ENCODE results near the gene ACTMAP.

ACTMAP gene

DNA sequence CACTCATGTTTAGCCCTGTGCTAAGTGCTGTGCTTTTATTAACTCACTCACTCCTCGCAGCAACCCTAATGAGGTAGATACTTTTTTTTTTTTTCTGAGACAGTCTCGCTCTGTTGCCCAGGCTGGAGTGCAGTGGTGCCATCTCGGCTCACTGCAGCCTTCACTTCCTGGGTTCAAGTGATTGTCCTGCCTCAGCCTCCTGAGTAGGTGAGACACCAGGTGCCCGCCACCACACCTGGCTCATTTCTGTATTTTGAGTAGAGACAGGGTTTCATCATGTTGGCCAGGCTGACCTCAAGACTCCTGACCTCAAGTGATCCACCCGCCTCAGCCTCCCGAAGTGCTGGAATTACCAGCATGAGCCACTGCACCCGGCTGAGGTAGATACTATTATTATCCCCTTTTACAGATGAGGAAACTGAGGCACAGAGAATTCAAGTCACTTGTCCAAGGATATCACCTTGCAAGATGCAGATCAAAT, 30.8 kb downstream of the ACTMAP start (continued):
- TF ChIP-seq, protein P1, sequence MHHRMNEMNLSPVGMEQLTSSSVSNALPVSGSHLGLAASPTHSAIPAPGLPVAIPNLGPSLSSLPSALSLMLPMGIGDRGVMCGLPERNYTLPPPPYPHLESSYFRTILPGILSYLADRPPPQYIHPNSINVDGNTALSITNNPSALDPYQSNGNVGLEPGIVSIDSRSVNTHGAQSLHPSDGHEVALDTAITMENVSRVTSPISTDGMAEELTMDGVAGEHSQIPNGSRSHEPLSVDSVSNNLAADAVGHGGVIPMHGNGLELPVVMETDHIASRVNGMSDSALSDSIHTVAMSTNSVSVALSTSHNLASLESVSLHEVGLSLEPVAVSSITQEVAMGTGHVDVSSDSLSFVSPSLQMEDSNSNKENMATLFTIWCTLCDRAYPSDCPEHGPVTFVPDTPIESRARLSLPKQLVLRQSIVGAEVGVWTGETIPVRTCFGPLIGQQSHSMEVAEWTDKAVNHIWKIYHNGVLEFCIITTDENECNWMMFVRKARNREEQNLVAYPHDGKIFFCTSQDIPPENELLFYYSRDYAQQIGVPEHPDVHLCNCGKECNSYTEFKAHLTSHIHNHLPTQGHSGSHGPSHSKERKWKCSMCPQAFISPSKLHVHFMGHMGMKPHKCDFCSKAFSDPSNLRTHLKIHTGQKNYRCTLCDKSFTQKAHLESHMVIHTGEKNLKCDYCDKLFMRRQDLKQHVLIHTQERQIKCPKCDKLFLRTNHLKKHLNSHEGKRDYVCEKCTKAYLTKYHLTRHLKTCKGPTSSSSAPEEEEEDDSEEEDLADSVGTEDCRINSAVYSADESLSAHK (tag by site-specific recombination; IDR thresholded peaks at IDR 0.05), result no peak

DNA sequence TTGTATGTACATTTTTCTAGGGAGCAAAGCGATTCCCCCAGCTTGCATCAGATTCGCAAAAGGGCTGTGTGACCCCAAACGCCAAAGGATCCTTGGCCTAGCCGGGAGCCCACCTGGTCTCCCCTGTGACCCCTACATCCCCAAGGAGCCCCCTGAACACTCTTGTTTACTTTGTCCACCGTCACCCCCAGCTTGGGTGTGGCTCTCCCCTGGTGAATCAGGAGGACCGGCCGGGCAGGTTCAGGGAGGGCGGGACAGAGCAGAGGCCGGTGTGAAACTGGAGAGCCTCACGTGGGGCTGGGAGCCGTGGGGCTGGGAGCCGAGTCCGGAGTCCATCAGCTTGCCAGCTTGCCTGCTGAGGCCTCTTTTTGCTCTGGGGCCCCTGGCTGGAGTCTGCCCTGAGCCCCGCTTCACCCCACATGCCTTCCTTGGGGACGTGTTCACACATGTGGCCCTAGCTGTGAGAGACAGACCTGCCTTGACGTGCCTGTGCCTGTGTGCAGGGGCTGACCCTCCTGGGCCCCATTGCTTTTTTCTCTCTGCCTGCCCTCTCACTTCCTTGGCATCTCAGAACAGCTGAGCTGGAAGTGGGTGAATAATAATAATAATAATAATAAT, 31.4 kb downstream of the ACTMAP start:
- ChIA-PET CTCF (interaction anchor here (0.7 to 1.3 kb wide), 2 partner anchors 85 to 86 kb away, joined by 3 to 9 read pairs; no protein-coding TSS in a partner anchor), POLR2A (interaction anchor here (0.6 to 1.5 kb wide), 8 partner anchors 23 to 1199 kb away, joined by 3 to 17 read pairs (median 5); partner anchors contain the start of genes ACTMAP, RAB4B and SNRPA)
- Histone ChIP-seq H3K36me3 (ENCODE audit: control insufficient read depth in 2 of 2, insufficient read depth in 1 of 2, low read length in 2 of 2) (peaks cover 21 to 44% of the 10 kb centered on the region in 2 experiments), H3K4me1 (ENCODE audit: control insufficient read depth, insufficient read depth, low read length) (peaks cover 47% of the 10 kb centered on the region), H3K27ac (ENCODE audit: extremely low read depth, low read depth, low read length) (peak overlapping the region; percentile 86), H3K9me3 (ENCODE audit: control insufficient read depth, insufficient read depth, low read depth, low read length) (no peaks in the 10 kb centered on the region; the same call in 1 of the 2 replicates), H3K4me3 (ENCODE audit: low read depth, low read length) (peak overlapping the region; percentile 60)
- TF ChIP-seq, protein P2, sequence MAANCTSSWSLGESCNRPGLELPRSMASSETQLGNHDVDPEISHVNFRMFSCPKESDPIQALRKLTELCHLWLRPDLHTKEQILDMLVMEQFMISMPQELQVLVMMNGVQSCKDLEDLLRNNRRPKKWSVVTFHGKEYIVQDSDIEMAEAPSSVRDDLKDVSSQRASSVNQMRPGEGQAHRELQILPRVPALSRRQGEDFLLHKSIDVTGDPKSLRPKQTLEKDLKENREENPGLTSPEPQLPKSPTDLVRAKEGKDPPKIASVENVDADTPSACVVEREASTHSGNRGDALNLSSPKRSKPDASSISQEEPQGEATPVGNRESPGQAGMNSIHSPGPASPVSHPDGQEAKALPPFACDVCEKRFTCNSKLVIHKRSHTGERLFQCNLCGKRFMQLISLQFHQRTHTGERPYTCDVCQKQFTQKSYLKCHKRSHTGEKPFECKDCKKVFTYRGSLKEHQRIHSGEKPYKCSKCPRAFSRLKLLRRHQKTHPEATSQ (tag by site-specific recombination; IDR thresholded peaks at IDR 0.05), result no peak
- TF ChIP-seq, protein P3, sequence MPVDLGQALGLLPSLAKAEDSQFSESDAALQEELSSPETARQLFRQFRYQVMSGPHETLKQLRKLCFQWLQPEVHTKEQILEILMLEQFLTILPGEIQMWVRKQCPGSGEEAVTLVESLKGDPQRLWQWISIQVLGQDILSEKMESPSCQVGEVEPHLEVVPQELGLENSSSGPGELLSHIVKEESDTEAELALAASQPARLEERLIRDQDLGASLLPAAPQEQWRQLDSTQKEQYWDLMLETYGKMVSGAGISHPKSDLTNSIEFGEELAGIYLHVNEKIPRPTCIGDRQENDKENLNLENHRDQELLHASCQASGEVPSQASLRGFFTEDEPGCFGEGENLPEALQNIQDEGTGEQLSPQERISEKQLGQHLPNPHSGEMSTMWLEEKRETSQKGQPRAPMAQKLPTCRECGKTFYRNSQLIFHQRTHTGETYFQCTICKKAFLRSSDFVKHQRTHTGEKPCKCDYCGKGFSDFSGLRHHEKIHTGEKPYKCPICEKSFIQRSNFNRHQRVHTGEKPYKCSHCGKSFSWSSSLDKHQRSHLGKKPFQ (tag by site-specific recombination; IDR thresholded peaks at IDR 0.05), result peak; percentile 72; the same call in 1 of the 2 replicates
- TF ChIP-seq ZNF660 (tag by site-specific recombination; IDR thresholded peaks at IDR 0.05), result peak; percentile 56; the same call in 1 of the 2 replicates
- peak; percentile 73 for TF ChIP-seq KLF1 (tag by site-specific recombination; IDR thresholded peaks at IDR 0.05)
- TF ChIP-seq, protein P4, sequence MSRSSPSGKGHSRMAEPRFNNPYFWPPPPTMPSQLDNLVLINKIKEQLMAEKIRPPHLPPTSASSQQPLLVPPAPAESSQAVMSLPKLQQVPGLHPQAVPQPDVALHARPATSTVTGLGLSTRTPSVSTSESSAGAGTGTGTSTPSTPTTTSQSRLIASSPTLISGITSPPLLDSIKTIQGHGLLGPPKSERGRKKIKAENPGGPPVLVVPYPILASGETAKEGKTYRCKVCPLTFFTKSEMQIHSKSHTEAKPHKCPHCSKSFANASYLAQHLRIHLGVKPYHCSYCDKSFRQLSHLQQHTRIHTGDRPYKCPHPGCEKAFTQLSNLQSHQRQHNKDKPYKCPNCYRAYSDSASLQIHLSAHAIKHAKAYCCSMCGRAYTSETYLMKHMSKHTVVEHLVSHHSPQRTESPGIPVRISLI (tag by site-specific recombination; IDR thresholded peaks at IDR 0.05), result peak; percentile 43; the same call in 1 of the 2 replicates
- peak; percentile 47; the same call in 1 of the 2 replicates for TF ChIP-seq KLF16 (tag by site-specific recombination; IDR thresholded peaks at IDR 0.05)
- peak; percentile 34; the same call in 1 of the 2 replicates for TF ChIP-seq BCL11A (tag by site-specific recombination; IDR thresholded peaks at IDR 0.05; ENCODE audit: low read depth)
- TF ChIP-seq, protein P5, sequence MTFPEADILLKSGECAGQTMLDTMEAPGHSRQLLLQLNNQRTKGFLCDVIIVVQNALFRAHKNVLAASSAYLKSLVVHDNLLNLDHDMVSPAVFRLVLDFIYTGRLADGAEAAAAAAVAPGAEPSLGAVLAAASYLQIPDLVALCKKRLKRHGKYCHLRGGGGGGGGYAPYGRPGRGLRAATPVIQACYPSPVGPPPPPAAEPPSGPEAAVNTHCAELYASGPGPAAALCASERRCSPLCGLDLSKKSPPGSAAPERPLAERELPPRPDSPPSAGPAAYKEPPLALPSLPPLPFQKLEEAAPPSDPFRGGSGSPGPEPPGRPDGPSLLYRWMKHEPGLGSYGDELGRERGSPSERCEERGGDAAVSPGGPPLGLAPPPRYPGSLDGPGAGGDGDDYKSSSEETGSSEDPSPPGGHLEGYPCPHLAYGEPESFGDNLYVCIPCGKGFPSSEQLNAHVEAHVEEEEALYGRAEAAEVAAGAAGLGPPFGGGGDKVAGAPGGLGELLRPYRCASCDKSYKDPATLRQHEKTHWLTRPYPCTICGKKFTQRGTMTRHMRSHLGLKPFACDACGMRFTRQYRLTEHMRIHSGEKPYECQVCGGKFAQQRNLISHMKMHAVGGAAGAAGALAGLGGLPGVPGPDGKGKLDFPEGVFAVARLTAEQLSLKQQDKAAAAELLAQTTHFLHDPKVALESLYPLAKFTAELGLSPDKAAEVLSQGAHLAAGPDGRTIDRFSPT (tag by site-specific recombination; IDR thresholded peaks at IDR 0.05), result 0 out of 2 replicates have a peak, but pooled peaks have one; percentile 28
- peak; percentile 85 for TF ChIP-seq ZSCAN30 (tag by site-specific recombination; IDR thresholded peaks at IDR 0.05)
- TF ChIP-seq ZFP69B (tag by site-specific recombination; IDR thresholded peaks at IDR 0.05), result peak; percentile 61; the same call in 1 of the 2 replicates
- TF ChIP-seq, protein P6, sequence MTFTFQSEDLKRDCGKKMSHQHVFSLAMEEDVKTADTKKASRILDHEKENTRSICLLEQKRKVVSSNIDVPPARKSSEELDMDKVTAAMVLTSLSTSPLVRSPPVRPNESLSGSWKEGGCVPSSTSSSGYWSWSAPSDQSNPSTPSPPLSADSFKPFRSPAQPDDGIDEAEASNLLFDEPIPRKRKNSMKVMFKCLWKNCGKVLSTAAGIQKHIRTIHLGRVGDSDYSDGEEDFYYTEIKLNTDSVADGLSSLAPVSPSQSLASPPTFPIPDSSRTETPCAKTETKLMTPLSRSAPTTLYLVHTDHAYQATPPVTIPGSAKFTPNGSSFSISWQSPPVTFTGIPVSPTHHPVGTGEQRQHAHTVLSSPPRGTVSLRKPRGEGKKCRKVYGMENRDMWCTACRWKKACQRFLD (tag by site-specific recombination; IDR thresholded peaks at IDR 0.05), result no peak
- peak; percentile 22; the same call in 1 of the 2 replicates for TF ChIP-seq PRDM1 (tag by site-specific recombination; IDR thresholded peaks at IDR 0.05)
- no peak for TF ChIP-seq ZFHX2 (tag by site-specific recombination; conservative IDR thresholded peaks at IDR 0.05)
- TF ChIP-seq, protein P1 (tag by site-specific recombination; IDR thresholded peaks at IDR 0.05), result 0 out of 2 replicates have a peak, but pooled peaks have one; percentile 23
- TF ChIP-seq ZBTB17 (tag by site-specific recombination; IDR thresholded peaks at IDR 0.05), result peak; percentile 51
- no peak for TF ChIP-seq ZNF350 (tag by site-specific recombination; IDR thresholded peaks at IDR 0.05)
- no peak for TF ChIP-seq ZNF155 (tag by site-specific recombination; IDR thresholded peaks at IDR 0.05)
- TF ChIP-seq ZBTB48 (tag by site-specific recombination; IDR thresholded peaks at IDR 0.05), result peak; percentile 84
- TF ChIP-seq KLF7 (tag by site-specific recombination; IDR thresholded peaks at IDR 0.05; ENCODE audit: borderline replicate concordance), result no peak; the same call in 1 of the 2 replicates
- TF ChIP-seq, protein P7, sequence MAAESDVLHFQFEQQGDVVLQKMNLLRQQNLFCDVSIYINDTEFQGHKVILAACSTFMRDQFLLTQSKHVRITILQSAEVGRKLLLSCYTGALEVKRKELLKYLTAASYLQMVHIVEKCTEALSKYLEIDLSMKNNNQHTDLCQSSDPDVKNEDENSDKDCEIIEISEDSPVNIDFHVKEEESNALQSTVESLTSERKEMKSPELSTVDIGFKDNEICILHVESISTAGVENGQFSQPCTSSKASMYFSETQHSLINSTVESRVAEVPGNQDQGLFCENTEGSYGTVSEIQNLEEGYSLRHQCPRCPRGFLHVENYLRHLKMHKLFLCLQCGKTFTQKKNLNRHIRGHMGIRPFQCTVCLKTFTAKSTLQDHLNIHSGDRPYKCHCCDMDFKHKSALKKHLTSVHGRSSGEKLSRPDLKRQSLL (tag by site-specific recombination; IDR thresholded peaks at IDR 0.05), result 0 out of 2 replicates have a peak, but pooled peaks have one; percentile 12
